ENCODE measurements around the gene CARM1.

Gene CARM1

GRCh38 chr19:10918359-10918758 is 47.0 kb downstream of the CARM1 start:
- no peak for TF ChIP-seq CTCF (IDR thresholded peaks at IDR 0.05; ENCODE audit: unreplicated experiment in 3 of 3)
- H3K36me3 Mint-ChIP-seq (ENCODE audit: low read depth): peaks cover 22% of the 10 kb centered on the region
- no peak overlapping the region for H3K27ac Mint-ChIP-seq
- no peaks in the 10 kb centered on the region for H3K4me1 Mint-ChIP-seq
- no peaks in the 10 kb centered on the region for H3K27me3 Mint-ChIP-seq (ENCODE audit: low read depth)
- no peak overlapping the region for H3K4me3 Mint-ChIP-seq
- H3K9me3 Mint-ChIP-seq: no peaks in the 10 kb centered on the region

GRCh38 chr19:10919352-10920287 is 48.3 kb downstream of the CARM1 start:
- Mint-ChIP-seq H3K9me3 (no peaks in the 10 kb centered on the region), H3K4me1 (no peaks in the 10 kb centered on the region), H3K4me3 (no peak overlapping the region), H3K36me3 (ENCODE audit: low read depth) (peaks cover 27% of the 10 kb centered on the region), H3K27me3 (ENCODE audit: low read depth) (no peaks in the 10 kb centered on the region), H3K27ac (no peak overlapping the region)
- TF ChIP-seq CTCF (IDR thresholded peaks at IDR 0.05; ENCODE audit: unreplicated experiment in 3 of 3): no peak

- no peak overlapping the region for H3K4me3 Mint-ChIP-seq
- H3K4me1 Mint-ChIP-seq: no peaks in the 10 kb centered on the region
- no peaks in the 10 kb centered on the region for H3K9me3 Mint-ChIP-seq
- H3K27me3 Mint-ChIP-seq (ENCODE audit: low read depth): no peaks in the 10 kb centered on the region
- peaks cover 28% of the 10 kb centered on the region for H3K36me3 Mint-ChIP-seq (ENCODE audit: low read depth)
- no peak overlapping the region for H3K27ac Mint-ChIP-seq
- TF ChIP-seq CTCF (IDR thresholded peaks at IDR 0.05; ENCODE audit: unreplicated experiment in 3 of 3): no peak
These were observed 48.9 kb downstream of the CARM1 start for GRCh38 chr19:10920288-10920655.

- no peak overlapping the region for H3K4me3 Mint-ChIP-seq
- H3K4me1 Mint-ChIP-seq: no peaks in the 10 kb centered on the region
- H3K36me3 Mint-ChIP-seq (ENCODE audit: low read depth): peaks cover 28% of the 10 kb centered on the region
- no peak for TF ChIP-seq CTCF (IDR thresholded peaks at IDR 0.05; ENCODE audit: unreplicated experiment in 3 of 3)
- no peak overlapping the region for H3K27ac Mint-ChIP-seq
- H3K27me3 Mint-ChIP-seq (ENCODE audit: low read depth): no peaks in the 10 kb centered on the region
- no peaks in the 10 kb centered on the region for H3K9me3 Mint-ChIP-seq
These were observed 49.4 kb downstream of the CARM1 start for GRCh38 chr19:10920781-10921180.

GRCh38 chr19:10921199-10921909 is 50.0 kb downstream of the CARM1 start:
- Mint-ChIP-seq H3K4me3 (no peak overlapping the region), H3K9me3 (no peaks in the 10 kb centered on the region), H3K4me1 (no peaks in the 10 kb centered on the region), H3K36me3 (ENCODE audit: low read depth) (peaks cover 28% of the 10 kb centered on the region), H3K27ac (no peak overlapping the region), H3K27me3 (ENCODE audit: low read depth) (no peaks in the 10 kb centered on the region)
- TF ChIP-seq CTCF (IDR thresholded peaks at IDR 0.05; ENCODE audit: unreplicated experiment in 3 of 3): no peak

Data from nephron (organoid).